ENCODE data around the gene ZNF691. TPM values are rescaled to one million over a fixed set of nuclear protein-coding genes. Genes with fewer than 3 reads are reported as not detected.
"Not testable (repeated sequence)": the region's sequence is repeated elsewhere in the genome, so short reads cannot be mapped to it uniquely, and the experiment has no call there.

Gene ZNF691
- 9.9 TPM for total RNA-seq
- polyA plus RNA-seq (ENCODE audit: insufficient read depth in 1 of 8, insufficient read length in 8 of 8, low replicate concordance in 1 of 8) = 10 to 100 TPM in 4 of 8 donors, 1 to 10 TPM in 4; 8.6 to 10.7 (median 10.1) TPM
- long read RNA-seq, donor 1, partial matches to known transcripts = 0 of 1 reads
- long read RNA-seq, donor 1, other reads (novel, unspliced or antisense) = 0 of 1 reads
- long read RNA-seq, donor 2, partial matches to known transcripts = 0 of 1 reads
- long read RNA-seq, donor 2, other reads (novel, unspliced or antisense) = 0 of 1 reads
- long read RNA-seq, donor 3 = 0 reads
- long read RNA-seq, donor 4, partial matches to known transcripts = 0 of 3 reads
- long read RNA-seq, donor 4, other reads (novel, unspliced or antisense) = 0 of 3 reads
- long read RNA-seq, donor 5, partial matches to known transcripts = 0 of 5 reads
- long read RNA-seq, donor 5, other reads (novel, unspliced or antisense) = 0 of 5 reads
- long read RNA-seq, donor 6, partial matches to known transcripts = 7 of 12 reads
- long read RNA-seq, donor 6, other reads (novel, unspliced or antisense) = 0 of 12 reads
- long read RNA-seq, donor 7, partial matches to known transcripts = 0 of 4 reads
- long read RNA-seq, donor 7, other reads (novel, unspliced or antisense) = 0 of 4 reads
- long read RNA-seq, donor 8, partial matches to known transcripts = 0 of 6 reads
- long read RNA-seq, donor 8, other reads (novel, unspliced or antisense) = 0 of 6 reads
- long read RNA-seq, donor 9, partial matches to known transcripts = 0 of 1 reads
- long read RNA-seq, donor 9, other reads (novel, unspliced or antisense) = 0 of 1 reads
- long read RNA-seq, donor 10, partial matches to known transcripts = 0 of 4 reads
- long read RNA-seq, donor 10, other reads (novel, unspliced or antisense) = 0 of 4 reads
- long read RNA-seq, donor 11, transcript ZNF691-206 (2 exons, 1,577 nt) = major isoform, 6 of 7 reads
- long read RNA-seq, donor 11, partial matches to known transcripts = 0 of 7 reads
- long read RNA-seq, donor 11, other reads (novel, unspliced or antisense) = 0 of 7 reads

GRCh38 chr1:42846257-42847110, at the start of gene ZNF691:
TSS of gene ZNF691 (plus strand) at chr1:42846613. CDS start at chr1:42849659, 3,046 bp downstream.
- peak; percentile 99 for DNase-seq
- WGBS (ENCODE audit: insufficient coverage) = 0% methylated on average over 45 of the region's 50 CpGs
- peak within 1 kb of the TSS; percentile 85 for H3K4me3 ChIP-seq (ENCODE audit: low read length)

GRCh38 chr1:42797414-42797813, 49.0 kb upstream of the ZNF691 start:
- Histone ChIP-seq H3K9me3 (replicated peaks; ENCODE audit: control insufficient read depth, low read depth, low read length) (no peaks in the 10 kb centered on the region), H3K4me1 (ENCODE audit: control insufficient read depth, insufficient read depth, low read length) (no peaks in the 10 kb centered on the region), H3K27ac (ENCODE audit: low read length) (no peak overlapping the region), H3K4me3 (ENCODE audit: low read length) (no peak overlapping the region), H3K36me3 (ENCODE audit: control insufficient read depth, insufficient read depth, low read length) (no peaks in the 10 kb centered on the region), H3K27me3 (ENCODE audit: control insufficient read depth, insufficient read depth, low read length) (no peaks in the 10 kb centered on the region)
- DNase-seq = no peak
- no CpG with 5 or more reads among the region's 3 CpGs for WGBS (ENCODE audit: insufficient coverage)

More at GRCh38 chr1:42846257-42847110, at the start of gene ZNF691:
- H3K36me3 ChIP-seq (ENCODE audit: control insufficient read depth, insufficient read depth, low read length) = peaks cover 26% of the 10 kb centered on the region
- H3K4me1 ChIP-seq (ENCODE audit: control insufficient read depth, insufficient read depth, low read length) = peaks cover 11% of the 10 kb centered on the region
- peak within 1 kb of the TSS; percentile 77 for H3K27ac ChIP-seq (ENCODE audit: low read length)
- no peaks in the 10 kb centered on the region for H3K27me3 ChIP-seq (ENCODE audit: control insufficient read depth, insufficient read depth, low read length)
- H3K9me3 ChIP-seq (replicated peaks; ENCODE audit: control insufficient read depth, low read depth, low read length) = peaks cover 4% of the 10 kb centered on the region

GRCh38 chr1:42797979-42798378, 48.4 kb upstream of the ZNF691 start:
- DNase-seq = no peak
- WGBS (ENCODE audit: insufficient coverage) = 75% methylated on average over 4 of the region's 5 CpGs
- Histone ChIP-seq H3K36me3 (ENCODE audit: control insufficient read depth, insufficient read depth, low read length) (no peaks in the 10 kb centered on the region), H3K27me3 (ENCODE audit: control insufficient read depth, insufficient read depth, low read length) (no peaks in the 10 kb centered on the region), H3K4me1 (ENCODE audit: control insufficient read depth, insufficient read depth, low read length) (no peaks in the 10 kb centered on the region), H3K9me3 (replicated peaks; ENCODE audit: control insufficient read depth, low read depth, low read length) (no peaks in the 10 kb centered on the region), H3K4me3 (ENCODE audit: low read length) (no peak overlapping the region), H3K27ac (ENCODE audit: low read length) (no peak overlapping the region)

GRCh38 chr1:42801832-42802473, 44.5 kb upstream of the ZNF691 start:
- Histone ChIP-seq H3K27ac (ENCODE audit: low read length) (no peak overlapping the region), H3K9me3 (replicated peaks; ENCODE audit: control insufficient read depth, low read depth, low read length) (no peaks in the 10 kb centered on the region)

GRCh38 chr1:42806171-42806570, 40.2 kb upstream of the ZNF691 start:
- no peaks in the 10 kb centered on the region for H3K27me3 ChIP-seq (ENCODE audit: control insufficient read depth, insufficient read depth, low read length)
- H3K27ac ChIP-seq (ENCODE audit: low read length) = no peak overlapping the region
- no peak for DNase-seq
- peaks cover 13% of the 10 kb centered on the region for H3K36me3 ChIP-seq (ENCODE audit: control insufficient read depth, insufficient read depth, low read length)
- H3K9me3 ChIP-seq (replicated peaks; ENCODE audit: control insufficient read depth, low read depth, low read length) = no peaks in the 10 kb centered on the region
- H3K4me1 ChIP-seq (ENCODE audit: control insufficient read depth, insufficient read depth, low read length) = peaks cover 13% of the 10 kb centered on the region
- H3K4me3 ChIP-seq (ENCODE audit: low read length) = no peak overlapping the region

More at GRCh38 chr1:42801832-42802473, 44.5 kb upstream of the ZNF691 start:
- Histone ChIP-seq H3K4me1 (ENCODE audit: control insufficient read depth, insufficient read depth, low read length) (peaks cover 4% of the 10 kb centered on the region), H3K36me3 (ENCODE audit: control insufficient read depth, insufficient read depth, low read length) (peaks cover 8% of the 10 kb centered on the region), H3K27me3 (ENCODE audit: control insufficient read depth, insufficient read depth, low read length) (no peaks in the 10 kb centered on the region), H3K4me3 (ENCODE audit: low read length) (no peak overlapping the region)
- peak; percentile 72 for DNase-seq
- no CpG with 5 or more reads among the region's 8 CpGs for WGBS (ENCODE audit: insufficient coverage)

GRCh38 chr1:42806593-42806992, 39.8 kb upstream of the ZNF691 start:
- no peaks in the 10 kb centered on the region for H3K9me3 ChIP-seq (replicated peaks; ENCODE audit: control insufficient read depth, low read depth, low read length)
- WGBS (ENCODE audit: insufficient coverage) = 90% methylated on average over 3 of the region's 5 CpGs
- DNase-seq = no peak
- H3K27ac ChIP-seq (ENCODE audit: low read length) = no peak overlapping the region
- peaks cover 13% of the 10 kb centered on the region for H3K4me1 ChIP-seq (ENCODE audit: control insufficient read depth, insufficient read depth, low read length)
- H3K36me3 ChIP-seq (ENCODE audit: control insufficient read depth, insufficient read depth, low read length) = peaks cover 13% of the 10 kb centered on the region
- H3K4me3 ChIP-seq (ENCODE audit: low read length) = no peak overlapping the region
- no peaks in the 10 kb centered on the region for H3K27me3 ChIP-seq (ENCODE audit: control insufficient read depth, insufficient read depth, low read length)

GRCh38 chr1:42807056-42807668, 39.3 kb upstream of the ZNF691 start:
- Histone ChIP-seq H3K27ac (ENCODE audit: low read length) (peak overlapping the region; percentile 76), H3K9me3 (replicated peaks; ENCODE audit: control insufficient read depth, low read depth, low read length) (no peaks in the 10 kb centered on the region), H3K4me1 (ENCODE audit: control insufficient read depth, insufficient read depth, low read length) (peaks cover 13% of the 10 kb centered on the region), H3K4me3 (ENCODE audit: low read length) (no peak overlapping the region), H3K27me3 (ENCODE audit: control insufficient read depth, insufficient read depth, low read length) (no peaks in the 10 kb centered on the region), H3K36me3 (ENCODE audit: control insufficient read depth, insufficient read depth, low read length) (peaks cover 13% of the 10 kb centered on the region)
- peak; percentile 71 for DNase-seq

- H3K4me3 ChIP-seq (ENCODE audit: low read length); H3K9me3 ChIP-seq (replicated peaks; ENCODE audit: control insufficient read depth, low read depth, low read length); H3K27ac ChIP-seq (ENCODE audit: low read length); H3K27me3 ChIP-seq (ENCODE audit: control insufficient read depth, insufficient read depth, low read length); H3K36me3 ChIP-seq (ENCODE audit: control insufficient read depth, insufficient read depth, low read length); H3K4me1 ChIP-seq (ENCODE audit: control insufficient read depth, insufficient read depth, low read length); DNase-seq: not testable (repeated sequence)
- no CpG with 5 or more reads among the region's 3 CpGs for WGBS (ENCODE audit: insufficient coverage)
These were observed 31.6 kb upstream of the ZNF691 start for GRCh38 chr1:42814815-42815214.

Data from muscle of leg (tissue), 16 donors.